ENCODE data around the gene DNAJC24.

- no peak for TF ChIP-seq CTCF (IDR thresholded peaks at IDR 0.05)
- TF ChIP-seq POLR2AphosphoS5 (IDR thresholded peaks at IDR 0.05): no peak
- TF ChIP-seq POLR2A (IDR thresholded peaks at IDR 0.05): no peak
Measured at GRCh38 chr11:31414338-31414737, 44.7 kb downstream of the DNAJC24 start.

Data from upper lobe of left lung (tissue), 4 donors.